ENCODE results near the gene GAD1. TPM values are rescaled to one million over a fixed set of nuclear protein-coding genes. Genes with fewer than 3 reads are reported as not detected.

Gene GAD1
- 1 to 10 TPM; 1.6 to 1.9 TPM for total RNA-seq

DNA sequence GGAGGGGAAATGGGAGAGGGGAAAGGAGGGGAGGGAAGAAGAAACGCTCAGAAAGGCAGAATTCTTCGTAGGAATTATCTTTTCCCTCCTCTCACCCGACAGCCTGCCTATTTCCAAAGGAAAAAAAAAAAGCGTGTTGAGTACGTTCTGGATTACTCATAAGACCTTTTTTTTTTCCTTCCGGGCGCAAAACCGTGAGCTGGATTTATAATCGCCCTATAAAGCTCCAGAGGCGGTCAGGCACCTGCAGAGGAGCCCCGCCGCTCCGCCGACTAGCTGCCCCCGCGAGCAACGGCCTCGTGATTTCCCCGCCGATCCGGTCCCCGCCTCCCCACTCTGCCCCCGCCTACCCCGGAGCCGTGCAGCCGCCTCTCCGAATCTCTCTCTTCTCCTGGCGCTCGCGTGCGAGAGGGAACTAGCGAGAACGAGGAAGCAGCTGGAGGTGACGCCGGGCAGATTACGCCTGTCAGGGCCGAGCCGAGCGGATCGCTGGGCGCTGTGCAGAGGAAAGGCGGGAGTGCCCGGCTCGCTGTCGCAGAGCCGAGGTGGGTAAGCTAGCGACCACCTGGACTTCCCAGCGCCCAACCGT is at the start of gene GAD1:
GAD1 (plus strand) TSS at position 384 of the 589 bp plus-strand sequence. CDS start 1,705 bp downstream, outside the sequence.
- peak; percentile 47 for ATAC-seq (ENCODE audit: low read depth)
- Mint-ChIP-seq H3K27ac (no peak within 1 kb of the TSS), H3K9me3 (no peaks in the 10 kb centered on the region), H3K27me3 (peaks cover 79% of the 10 kb centered on the region), H3K4me3 (peak within 1 kb of the TSS; percentile 84), H3K4me1 (peaks cover 52% of the 10 kb centered on the region), H3K36me3 (peaks cover 2% of the 10 kb centered on the region)
- POLR2A ChIA-PET: interaction anchor here (0.7 to 1.1 kb wide), 2 partner anchors 93 to 418 kb away, joined by 3 read pairs; no protein-coding TSS in a partner anchor
- peak; percentile 73 for DNase-seq

- POLR2A ChIA-PET: interaction anchor here (0.6 kb wide), 1 partner anchor 664 kb away, joined by 3 read pairs; the partner anchor contains the start of genes DCAF17 and METTL8
- H3K27ac Mint-ChIP-seq: peak within 1 kb of the TSS; percentile 70
- H3K27me3 Mint-ChIP-seq: peaks cover 36% of the 10 kb centered on the region
- H3K9me3 Mint-ChIP-seq: no peaks in the 10 kb centered on the region
- ATAC-seq (ENCODE audit: low read depth) (peak; percentile 57), DNase-seq (no peak)
- H3K4me1 Mint-ChIP-seq: peaks cover 12% of the 10 kb centered on the region
- H3K4me3 Mint-ChIP-seq: peak within 1 kb of the TSS; percentile 91
- no peaks in the 10 kb centered on the region for H3K36me3 Mint-ChIP-seq
These were observed 46.6 kb upstream of the GAD1 start, which contains the start of gene ERICH2 for GRCh38 chr2:170770008-170770605. Gene ERICH2 (plus strand): TSS chr2:170770378. CDS start chr2:170770682, 304 bp downstream.

GRCh38 chr2:170770606-170771420 is 45.9 kb upstream of the GAD1 start:
- Mint-ChIP-seq H3K4me1 (peaks cover 12% of the 10 kb centered on the region), H3K27me3 (peaks cover 36% of the 10 kb centered on the region)
- POLR2A ChIA-PET: no interaction called here

GRCh38 chr2:170771421-170771937 is 45.2 kb upstream of the GAD1 start:
- Mint-ChIP-seq H3K4me1 (peaks cover 12% of the 10 kb centered on the region), H3K27ac (no peak overlapping the region), H3K4me3 (peak overlapping the region; percentile 76), H3K27me3 (peaks cover 37% of the 10 kb centered on the region), H3K9me3 (no peaks in the 10 kb centered on the region), H3K36me3 (no peaks in the 10 kb centered on the region)
- no peak for DNase-seq
- ATAC-seq (ENCODE audit: low read depth): no peak
- POLR2A ChIA-PET: no interaction called here

More at GRCh38 chr2:170770606-170771420, 45.9 kb upstream of the GAD1 start:
- H3K4me3 Mint-ChIP-seq: peak overlapping the region; percentile 91
- DNase-seq: peak; percentile 81
- peak overlapping the region; percentile 70 for H3K27ac Mint-ChIP-seq
- no peaks in the 10 kb centered on the region for H3K36me3 Mint-ChIP-seq
- ATAC-seq (ENCODE audit: low read depth): peak; percentile 86
- no peaks in the 10 kb centered on the region for H3K9me3 Mint-ChIP-seq

- Mint-ChIP-seq H3K9me3 (no peaks in the 10 kb centered on the region), H3K4me1 (peaks cover 10% of the 10 kb centered on the region), H3K4me3 (no peak overlapping the region), H3K36me3 (no peaks in the 10 kb centered on the region), H3K27me3 (peaks cover 40% of the 10 kb centered on the region), H3K27ac (no peak overlapping the region)
- ATAC-seq (ENCODE audit: low read depth) (no peak), DNase-seq (no peak)
- POLR2A ChIA-PET: no interaction called here
These were observed 44.4 kb upstream of the GAD1 start for GRCh38 chr2:170772295-170772694.

- Mint-ChIP-seq H3K4me1 (peaks cover 10% of the 10 kb centered on the region), H3K9me3 (no peaks in the 10 kb centered on the region), H3K27me3 (peaks cover 52% of the 10 kb centered on the region), H3K4me3 (no peak overlapping the region), H3K36me3 (no peaks in the 10 kb centered on the region), H3K27ac (no peak overlapping the region)
- POLR2A ChIA-PET: no interaction called here
- DNase-seq (no peak), ATAC-seq (ENCODE audit: low read depth) (no peak)
These were observed 42.6 kb upstream of the GAD1 start for GRCh38 chr2:170774074-170774473.

DNA sequence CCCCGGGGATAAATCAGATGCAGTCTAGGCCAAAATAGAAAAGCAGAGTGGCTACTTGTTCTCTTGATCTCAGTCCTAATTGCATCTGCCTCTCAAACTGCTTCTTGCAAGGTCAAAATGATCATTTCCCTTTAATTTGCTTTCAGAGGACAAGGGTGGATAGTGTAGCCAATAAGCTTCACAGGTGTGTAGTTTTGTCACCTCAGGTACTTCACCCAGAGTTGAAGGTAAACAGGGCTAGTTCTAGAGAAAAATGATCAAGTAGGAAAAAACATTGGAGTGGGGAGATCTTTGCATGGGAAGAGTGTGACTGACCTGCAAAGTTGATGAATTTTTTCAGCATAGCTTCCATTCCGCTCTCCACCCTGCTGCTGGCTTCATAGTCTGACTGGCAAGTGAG is 37.8 kb upstream of the GAD1 start:
- ATAC-seq (ENCODE audit: low read depth) (no peak), DNase-seq (no peak)
- Mint-ChIP-seq H3K9me3 (no peaks in the 10 kb centered on the region), H3K4me3 (no peak overlapping the region), H3K36me3 (no peaks in the 10 kb centered on the region), H3K27me3 (peaks cover 45% of the 10 kb centered on the region), H3K27ac (no peak overlapping the region), H3K4me1 (no peaks in the 10 kb centered on the region)
- POLR2A ChIA-PET: no interaction called here

DNA sequence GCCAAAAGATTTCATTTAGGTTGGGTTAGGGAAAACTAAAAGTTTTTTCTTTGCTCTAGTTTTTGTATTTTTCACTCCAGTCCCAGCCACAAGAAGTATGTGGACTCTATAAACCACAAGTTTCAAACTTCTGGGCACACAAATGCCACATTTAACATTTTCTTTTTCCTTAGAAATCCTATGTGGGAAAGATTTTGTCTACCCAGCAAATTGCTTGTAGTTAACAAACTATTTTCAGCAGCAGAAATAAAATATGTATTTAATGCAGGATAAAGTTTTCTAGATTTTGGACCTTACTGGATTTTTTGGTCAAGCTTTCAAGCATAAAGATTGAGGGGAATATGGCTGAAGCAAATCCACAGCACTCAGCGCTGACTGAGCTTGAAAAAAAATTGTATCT is 37.4 kb upstream of the GAD1 start:
- DNase-seq (no peak), ATAC-seq (ENCODE audit: low read depth) (no peak)
- Mint-ChIP-seq H3K9me3 (no peaks in the 10 kb centered on the region), H3K4me3 (no peak overlapping the region), H3K27me3 (peaks cover 43% of the 10 kb centered on the region), H3K36me3 (no peaks in the 10 kb centered on the region), H3K27ac (no peak overlapping the region), H3K4me1 (no peaks in the 10 kb centered on the region)
- POLR2A ChIA-PET: no interaction called here

DNA sequence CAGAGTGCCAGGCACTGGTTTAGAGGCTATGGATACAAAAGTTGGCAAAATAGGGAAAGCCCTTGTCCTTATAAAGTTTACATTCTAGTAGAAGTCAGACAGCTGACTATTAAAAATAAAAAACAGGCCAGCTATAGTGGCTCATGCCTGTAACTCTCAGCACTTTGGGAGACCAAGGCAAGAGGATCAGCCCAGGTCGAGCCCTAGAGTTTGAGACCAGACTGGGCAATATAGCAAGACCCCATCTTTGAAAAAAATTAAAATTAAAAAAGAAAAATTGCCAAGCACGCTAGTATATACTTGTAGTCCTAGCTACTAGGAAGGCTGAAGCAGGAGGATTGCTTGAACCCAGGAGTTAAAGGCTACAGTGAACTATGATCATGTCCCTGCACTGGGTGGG is 34.0 kb upstream of the GAD1 start:
- H3K27ac Mint-ChIP-seq: no peak overlapping the region
- no peak for DNase-seq
- H3K9me3 Mint-ChIP-seq: no peaks in the 10 kb centered on the region
- H3K4me3 Mint-ChIP-seq: no peak overlapping the region
- no peaks in the 10 kb centered on the region for H3K36me3 Mint-ChIP-seq
- ATAC-seq (ENCODE audit: low read depth): no peak
- H3K27me3 Mint-ChIP-seq: peaks cover 54% of the 10 kb centered on the region
- H3K4me1 Mint-ChIP-seq: no peaks in the 10 kb centered on the region
- POLR2A ChIA-PET: no interaction called here

DNA sequence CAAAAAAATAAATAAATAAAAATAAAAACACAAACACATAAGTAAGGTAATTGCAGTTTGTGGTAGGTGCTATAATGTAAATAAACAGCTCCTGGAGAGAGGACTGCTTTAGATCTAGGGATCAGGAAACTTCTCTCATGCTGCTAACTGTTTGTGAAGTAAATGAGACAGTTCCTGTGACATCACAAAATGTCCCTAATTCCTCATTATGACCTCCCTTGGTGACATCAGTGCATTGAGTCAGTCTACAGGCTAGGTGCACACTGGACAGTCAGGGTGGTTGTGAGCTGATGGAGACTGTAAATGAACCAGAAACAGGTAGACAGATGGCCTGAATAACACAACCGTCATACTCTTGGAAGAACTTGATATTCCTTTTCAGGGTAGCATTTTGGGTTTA is 33.1 kb upstream of the GAD1 start:
- ATAC-seq (ENCODE audit: low read depth) (no peak), DNase-seq (no peak)
- Mint-ChIP-seq H3K9me3 (no peaks in the 10 kb centered on the region), H3K4me1 (no peaks in the 10 kb centered on the region), H3K4me3 (no peak overlapping the region), H3K27me3 (peaks cover 54% of the 10 kb centered on the region), H3K36me3 (no peaks in the 10 kb centered on the region), H3K27ac (no peak overlapping the region)
- POLR2A ChIA-PET: no interaction called here

DNA sequence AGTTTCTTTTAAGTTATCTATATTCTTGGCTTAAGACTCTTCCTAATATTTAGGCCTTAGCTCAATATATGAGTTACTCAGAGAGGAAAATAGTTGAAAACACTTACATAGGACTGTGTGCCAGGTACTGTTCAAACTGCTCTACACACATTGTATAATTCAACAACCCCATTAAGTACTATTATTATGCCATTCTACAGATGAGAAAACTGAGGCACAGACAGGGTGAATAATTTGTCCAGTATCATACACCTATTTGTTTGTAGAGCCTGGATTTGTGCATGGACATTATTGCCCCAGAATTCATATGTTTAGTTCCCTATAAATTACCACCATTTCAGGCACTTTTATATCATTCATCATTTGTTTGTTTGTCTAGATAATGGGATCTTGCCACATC is 17.7 kb upstream of the GAD1 start:
- no peak for ATAC-seq (ENCODE audit: low read depth)
- no peaks in the 10 kb centered on the region for H3K4me1 Mint-ChIP-seq
- H3K4me3 Mint-ChIP-seq: no peak overlapping the region
- no peak overlapping the region for H3K27ac Mint-ChIP-seq
- POLR2A ChIA-PET: no interaction called here
- peaks cover 24% of the 10 kb centered on the region for H3K27me3 Mint-ChIP-seq
- H3K9me3 Mint-ChIP-seq: no peaks in the 10 kb centered on the region
- no peaks in the 10 kb centered on the region for H3K36me3 Mint-ChIP-seq
- no peak for DNase-seq

DNA sequence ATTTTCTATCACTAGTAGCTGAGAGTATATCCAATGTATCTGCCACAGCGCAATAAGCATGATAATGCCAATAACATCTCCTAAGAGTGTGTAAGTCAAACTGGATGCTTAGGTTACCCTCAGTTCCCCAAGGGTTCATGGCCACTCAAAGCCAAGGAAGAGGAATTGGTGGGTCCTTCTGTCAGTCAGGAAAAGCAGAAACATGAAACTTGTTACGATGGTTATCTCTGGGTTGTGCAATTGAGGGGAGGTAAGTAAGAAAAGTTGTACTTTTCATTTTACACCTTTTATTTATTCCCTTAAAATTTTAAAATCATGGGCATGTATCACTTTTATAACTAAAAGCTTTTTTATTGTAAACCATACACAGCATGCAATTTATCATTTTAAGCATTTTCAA is 10.1 kb upstream of the GAD1 start:
- Mint-ChIP-seq H3K4me3 (no peak overlapping the region), H3K36me3 (no peaks in the 10 kb centered on the region), H3K4me1 (no peaks in the 10 kb centered on the region), H3K9me3 (no peaks in the 10 kb centered on the region), H3K27ac (no peak overlapping the region), H3K27me3 (peaks cover 8% of the 10 kb centered on the region)
- ATAC-seq (ENCODE audit: low read depth) (no peak), DNase-seq (no peak)
- POLR2A ChIA-PET: no interaction called here

GRCh38 chr2:170812710-170813600 is 3.7 kb upstream of the GAD1 start:
- peaks cover 50% of the 10 kb centered on the region for H3K27me3 Mint-ChIP-seq
- POLR2A ChIA-PET: no interaction called here
- peaks cover 33% of the 10 kb centered on the region for H3K4me1 Mint-ChIP-seq
- H3K4me3 Mint-ChIP-seq: no peak overlapping the region
- no peak for ATAC-seq (ENCODE audit: low read depth)
- H3K27ac Mint-ChIP-seq: no peak overlapping the region
- no peaks in the 10 kb centered on the region for H3K9me3 Mint-ChIP-seq
- DNase-seq: no peak
- no peaks in the 10 kb centered on the region for H3K36me3 Mint-ChIP-seq
